Osteoblast (primary cell): ENCODE data around the gene COBL. TPM values are rescaled to one million over a fixed set of nuclear protein-coding genes. Genes with fewer than 3 reads are reported as not detected.

Source experiments
- DNase-seq: peaks from one replicate; pipeline ENCODE4 v3.0.0; 2011; ENCODE audit warnings: low spot score, mixed read lengths; ENCODE audit not compliant: insufficient read length; ENCODE audit errors: missing footprints
- H2AFZ ChIP-seq: 2 replicates; pipeline ENCODE4 v1.6.0; 2011; ENCODE audit warnings: mild to moderate bottlenecking, low read length
- H3K27ac ChIP-seq: 2 replicates; pipeline ENCODE4 v1.5.1; 2011; ENCODE audit warnings: mild to moderate bottlenecking, low read depth, low read length, moderate library complexity
- H3K27me3 ChIP-seq: 2 replicates; pipeline ENCODE4 v1.6.0; 2012; ENCODE audit warnings: mild to moderate bottlenecking, control low read depth, inconsistent platforms, low read length, moderate library complexity; ENCODE audit not compliant: insufficient read depth
- H3K36me3 ChIP-seq: 2 replicates; pipeline ENCODE4 v1.5.1; 2011; ENCODE audit warnings: mild to moderate bottlenecking, low read length, control low read depth, moderate library complexity; ENCODE audit not compliant: insufficient read depth
- H3K4me1 ChIP-seq: 2 replicates; pipeline ENCODE4 v1.5.1; 2011; ENCODE audit warnings: mild to moderate bottlenecking, low read length, control low read depth, moderate library complexity; ENCODE audit not compliant: insufficient read depth
- H3K4me2 ChIP-seq: 2 replicates; pipeline ENCODE4 v1.6.0; 2011; ENCODE audit warnings: mild to moderate bottlenecking, low read length; ENCODE audit not compliant: insufficient read depth
- H3K4me3 ChIP-seq: fragments of 200-600 bp; sonication (generic); 3 replicates; pipeline ENCODE4 v1.5.1; 2012; ENCODE audit warnings: mild to moderate bottlenecking, low read length, inconsistent platforms; ENCODE audit not compliant: insufficient read depth
- H3K79me2 ChIP-seq: 2 replicates; pipeline ENCODE4 v1.6.0; 2012; ENCODE audit warnings: mild to moderate bottlenecking, low read length, control low read depth, inconsistent platforms; ENCODE audit not compliant: insufficient read depth
- H3K9me3 ChIP-seq: 2 replicates; pipeline ENCODE4 v1.5.1; 2011; ENCODE audit warnings: low read depth, low read length, control low read depth
- H4K20me1 ChIP-seq: 2 replicates; pipeline ENCODE4 v1.6.0; 2012; ENCODE audit warnings: mild to moderate bottlenecking, low read length, control low read depth; ENCODE audit not compliant: insufficient read depth
- total RNA-seq: library from RNA; depleted of rRNA; stranded (reverse); fragments of >200 nt; gene quantifications from 2 replicates; pipeline ENCODE4 v1.2.3, GENCODE V29; 2012
- TF ChIP-seq, protein P1 (sequence below): IDR thresholded peaks from 2 replicates; pipeline ENCODE4 v1.5.1; 2011; ENCODE audit warnings: mild to moderate bottlenecking, low read depth, low read length, moderate library complexity; ENCODE audit errors: extremely low read depth

Gene COBL
- total RNA-seq, 1 donor = under 0.01 TPM

DNA sequence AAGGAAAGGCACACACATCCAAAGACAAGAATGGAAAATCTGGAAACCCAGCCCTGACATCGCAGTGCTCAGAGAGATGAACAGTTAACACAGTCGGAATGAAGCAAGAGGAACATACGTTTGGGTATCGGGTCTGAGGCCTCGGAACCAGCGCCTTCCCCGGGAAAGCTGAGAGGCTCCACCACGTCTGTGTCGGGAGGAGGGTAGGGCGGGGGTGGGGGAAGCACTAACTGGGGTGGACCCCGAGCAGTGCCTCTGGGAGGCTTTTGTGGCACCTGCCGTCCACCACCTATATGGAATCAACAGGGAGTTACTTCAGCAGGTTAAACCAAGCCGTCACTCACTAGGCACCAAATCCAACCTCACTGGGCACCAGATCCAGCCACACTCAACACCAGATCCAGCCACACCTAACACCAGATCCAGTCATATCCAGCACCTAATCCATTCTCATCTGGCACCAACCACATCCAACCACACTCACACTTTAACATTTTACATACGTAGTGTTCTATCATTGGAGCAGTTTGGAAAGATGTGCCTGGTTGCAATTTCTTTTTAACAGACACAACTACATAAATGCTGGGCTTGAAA, 233.6 kb downstream of the COBL start:
- H3K79me2 ChIP-seq = no peaks in the 10 kb centered on the region
- H2AFZ ChIP-seq = no peak overlapping the region
- no peaks in the 10 kb centered on the region for H3K36me3 ChIP-seq
- no peak overlapping the region for H3K4me3 ChIP-seq
- H3K27me3 ChIP-seq = peaks cover 33% of the 10 kb centered on the region
- H4K20me1 ChIP-seq = no peaks in the 10 kb centered on the region
- H3K4me1 ChIP-seq = peaks cover under 1% of the 10 kb centered on the region
- H3K27ac ChIP-seq = no peak overlapping the region
- no peaks in the 10 kb centered on the region for H3K9me3 ChIP-seq
- TF ChIP-seq, protein P1, sequence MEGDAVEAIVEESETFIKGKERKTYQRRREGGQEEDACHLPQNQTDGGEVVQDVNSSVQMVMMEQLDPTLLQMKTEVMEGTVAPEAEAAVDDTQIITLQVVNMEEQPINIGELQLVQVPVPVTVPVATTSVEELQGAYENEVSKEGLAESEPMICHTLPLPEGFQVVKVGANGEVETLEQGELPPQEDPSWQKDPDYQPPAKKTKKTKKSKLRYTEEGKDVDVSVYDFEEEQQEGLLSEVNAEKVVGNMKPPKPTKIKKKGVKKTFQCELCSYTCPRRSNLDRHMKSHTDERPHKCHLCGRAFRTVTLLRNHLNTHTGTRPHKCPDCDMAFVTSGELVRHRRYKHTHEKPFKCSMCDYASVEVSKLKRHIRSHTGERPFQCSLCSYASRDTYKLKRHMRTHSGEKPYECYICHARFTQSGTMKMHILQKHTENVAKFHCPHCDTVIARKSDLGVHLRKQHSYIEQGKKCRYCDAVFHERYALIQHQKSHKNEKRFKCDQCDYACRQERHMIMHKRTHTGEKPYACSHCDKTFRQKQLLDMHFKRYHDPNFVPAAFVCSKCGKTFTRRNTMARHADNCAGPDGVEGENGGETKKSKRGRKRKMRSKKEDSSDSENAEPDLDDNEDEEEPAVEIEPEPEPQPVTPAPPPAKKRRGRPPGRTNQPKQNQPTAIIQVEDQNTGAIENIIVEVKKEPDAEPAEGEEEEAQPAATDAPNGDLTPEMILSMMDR = no peak
- no peak for DNase-seq
- no peak overlapping the region for H3K4me2 ChIP-seq

DNA sequence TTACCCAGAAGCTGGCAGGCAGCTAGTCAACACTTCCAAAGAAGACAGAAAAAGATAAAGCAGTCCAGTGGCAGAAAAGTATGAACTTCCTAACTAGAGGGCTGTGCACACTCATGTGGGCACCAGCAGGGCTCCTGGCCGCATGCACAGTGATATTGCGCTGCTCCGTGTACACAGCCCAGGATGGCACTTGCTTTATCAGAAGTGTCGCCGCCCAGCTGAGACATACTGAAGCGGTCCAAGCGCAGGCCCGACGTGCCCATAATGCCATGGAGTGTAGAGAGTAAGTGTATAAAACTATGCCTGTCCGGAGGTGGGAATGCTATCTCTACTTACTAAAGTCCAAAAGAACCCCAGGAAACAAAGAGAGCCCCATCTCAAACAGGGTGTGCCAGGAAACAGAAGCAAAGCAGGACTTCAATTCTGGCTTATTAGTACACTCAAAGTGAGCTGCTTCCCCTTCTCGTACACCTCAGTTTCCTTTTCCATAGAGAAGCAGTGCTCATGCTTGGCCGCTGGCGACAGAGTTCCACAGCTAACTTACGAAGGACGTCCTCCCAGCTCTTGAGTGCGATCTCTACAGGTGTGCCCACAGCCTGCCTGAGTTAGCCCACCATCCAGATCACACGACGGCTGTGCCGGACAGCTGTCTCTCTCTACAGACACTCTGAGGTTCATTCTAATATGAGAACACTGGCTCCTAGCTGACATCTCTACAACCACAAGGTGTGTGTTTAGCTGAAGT, 234.3 kb downstream of the COBL start:
- H3K36me3 ChIP-seq = no peaks in the 10 kb centered on the region
- no peak overlapping the region for H2AFZ ChIP-seq
- no peak overlapping the region for H3K4me2 ChIP-seq
- no peak overlapping the region for H3K27ac ChIP-seq
- no peak overlapping the region for H3K4me3 ChIP-seq
- H4K20me1 ChIP-seq = no peaks in the 10 kb centered on the region
- no peak for DNase-seq
- H3K27me3 ChIP-seq = peaks cover 33% of the 10 kb centered on the region
- no peaks in the 10 kb centered on the region for H3K9me3 ChIP-seq
- peaks cover 3% of the 10 kb centered on the region for H3K4me1 ChIP-seq
- H3K79me2 ChIP-seq = no peaks in the 10 kb centered on the region
- TF ChIP-seq, protein P1 = no peak

DNA sequence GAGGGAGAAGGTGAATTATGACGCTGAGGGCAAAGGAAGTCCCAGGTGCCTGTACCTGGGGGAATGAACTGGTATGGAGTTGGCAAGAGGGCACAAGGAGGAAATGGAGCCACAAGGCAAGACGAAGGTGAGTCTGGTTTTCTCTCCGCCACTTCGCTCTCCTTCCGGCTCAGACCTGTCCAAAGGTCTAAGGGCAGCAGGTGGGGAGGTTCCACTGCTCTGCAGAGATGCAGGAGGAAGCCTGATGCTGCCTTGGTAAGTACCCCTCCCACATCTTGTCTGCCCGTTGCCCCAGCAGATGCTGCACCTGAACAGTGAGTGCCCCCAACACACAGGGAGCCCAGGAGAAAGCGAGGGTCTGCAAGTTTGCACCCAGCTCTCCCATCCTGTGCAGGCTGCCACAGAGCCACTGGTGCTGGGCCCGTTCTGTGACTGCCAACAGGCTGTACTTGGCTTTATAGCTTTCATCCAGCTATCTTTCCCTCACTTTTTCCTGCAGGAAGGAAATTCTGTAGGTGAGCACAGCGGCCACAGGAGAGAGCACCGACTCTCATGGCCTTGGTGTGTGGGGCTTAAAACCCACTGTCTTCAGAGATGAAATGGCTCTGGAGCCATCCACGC, 235.2 kb downstream of the COBL start:
- no peaks in the 10 kb centered on the region for H3K79me2 ChIP-seq
- no peak for DNase-seq
- H3K9me3 ChIP-seq = no peaks in the 10 kb centered on the region
- H2AFZ ChIP-seq = no peak overlapping the region
- H3K4me2 ChIP-seq = no peak overlapping the region
- H4K20me1 ChIP-seq = no peaks in the 10 kb centered on the region
- no peak overlapping the region for H3K4me3 ChIP-seq
- H3K27me3 ChIP-seq = peaks cover 33% of the 10 kb centered on the region
- peaks cover 3% of the 10 kb centered on the region for H3K4me1 ChIP-seq
- no peak overlapping the region for H3K27ac ChIP-seq
- TF ChIP-seq, protein P1 = no peak
- no peaks in the 10 kb centered on the region for H3K36me3 ChIP-seq
